Measurements from ENCODE around the gene GOLGA6L24.
"Not testable (repeated sequence)": the region's sequence is repeated elsewhere in the genome, so short reads cannot be mapped to it uniquely, and the experiment has no call there.

DNA sequence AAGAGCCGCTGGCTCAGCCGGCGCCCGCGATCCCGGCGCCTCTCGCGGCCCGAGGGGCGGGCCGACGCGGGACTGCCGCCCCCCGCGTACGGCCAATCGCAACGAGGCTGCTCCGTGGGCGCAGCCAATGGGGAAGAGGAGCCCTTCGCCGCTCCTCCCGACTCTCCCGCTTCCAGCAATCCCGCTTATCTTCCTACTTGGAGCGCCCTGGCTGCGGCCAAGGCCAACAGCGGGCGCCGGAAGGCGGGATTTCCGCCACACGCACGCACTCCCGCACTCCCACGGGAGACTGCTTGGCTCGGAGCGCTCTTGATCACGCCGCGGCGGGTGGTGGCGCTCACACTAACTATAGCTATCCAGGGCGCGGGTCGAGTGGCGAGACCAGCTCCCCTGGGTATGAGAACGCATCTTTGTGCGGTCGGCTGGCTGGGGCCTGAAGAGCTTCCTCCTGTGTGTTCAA, 35.7 kb downstream of the GOLGA6L24 start, which contains the start of gene HERC2:
- TF ChIP-seq, protein P1, sequence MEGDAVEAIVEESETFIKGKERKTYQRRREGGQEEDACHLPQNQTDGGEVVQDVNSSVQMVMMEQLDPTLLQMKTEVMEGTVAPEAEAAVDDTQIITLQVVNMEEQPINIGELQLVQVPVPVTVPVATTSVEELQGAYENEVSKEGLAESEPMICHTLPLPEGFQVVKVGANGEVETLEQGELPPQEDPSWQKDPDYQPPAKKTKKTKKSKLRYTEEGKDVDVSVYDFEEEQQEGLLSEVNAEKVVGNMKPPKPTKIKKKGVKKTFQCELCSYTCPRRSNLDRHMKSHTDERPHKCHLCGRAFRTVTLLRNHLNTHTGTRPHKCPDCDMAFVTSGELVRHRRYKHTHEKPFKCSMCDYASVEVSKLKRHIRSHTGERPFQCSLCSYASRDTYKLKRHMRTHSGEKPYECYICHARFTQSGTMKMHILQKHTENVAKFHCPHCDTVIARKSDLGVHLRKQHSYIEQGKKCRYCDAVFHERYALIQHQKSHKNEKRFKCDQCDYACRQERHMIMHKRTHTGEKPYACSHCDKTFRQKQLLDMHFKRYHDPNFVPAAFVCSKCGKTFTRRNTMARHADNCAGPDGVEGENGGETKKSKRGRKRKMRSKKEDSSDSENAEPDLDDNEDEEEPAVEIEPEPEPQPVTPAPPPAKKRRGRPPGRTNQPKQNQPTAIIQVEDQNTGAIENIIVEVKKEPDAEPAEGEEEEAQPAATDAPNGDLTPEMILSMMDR (IDR thresholded peaks at IDR 0.05) = not testable (repeated sequence)
- TF ChIP-seq POLR2A (IDR thresholded peaks at IDR 0.05) = not testable (repeated sequence)
